Epithelial cell of proximal tubule (primary cell): ENCODE data around the gene PPP1R37. TPM values are rescaled to one million over a fixed set of nuclear protein-coding genes. Genes with fewer than 3 reads are reported as not detected.

ENCODE experiments used
- DNase-seq: peaks from one replicate; pipeline ENCODE4 v3.0.0-alpha.2; 2011; ENCODE audit warnings: low read depth
- H3K4me3 ChIP-seq: 2 replicates; pipeline ENCODE4 v1.5.1; 2011; ENCODE audit warnings: low read depth, mild to moderate bottlenecking, low read length
- CTCF ChIP-seq: conservative IDR thresholded peaks from 2 replicates; pipeline ENCODE4 v1.5.1; 2012; ENCODE audit warnings: low read depth, mild to moderate bottlenecking, low read length
- total RNA-seq: library from RNA; depleted of rRNA; stranded (reverse); fragments of >200 nt; gene quantifications from 2 replicates; pipeline ENCODE4 v1.2.3, GENCODE V29; 2015

Gene PPP1R37
- total RNA-seq, 1 donor from 2014 or later: 64.0 TPM

- no peak for DNase-seq
- no peak for TF ChIP-seq CTCF
- H3K4me3 ChIP-seq: no peak overlapping the region
Measured at GRCh38 chr19:45051929-45052579, 40.9 kb upstream of the PPP1R37 start.

- no peak overlapping the region for H3K4me3 ChIP-seq
- DNase-seq: no peak
- TF ChIP-seq CTCF: no peak
Measured at GRCh38 chr19:45056831-45057230, 36.1 kb upstream of the PPP1R37 start.

GRCh38 chr19:45057444-45057843 is 35.5 kb upstream of the PPP1R37 start:
- TF ChIP-seq CTCF: no peak
- no peak for DNase-seq
- H3K4me3 ChIP-seq: no peak overlapping the region

GRCh38 chr19:45058622-45059159 is 34.3 kb upstream of the PPP1R37 start:
- no peak for TF ChIP-seq CTCF
- no peak for DNase-seq

GRCh38 chr19:45059258-45059965 is 33.6 kb upstream of the PPP1R37 start:
- TF ChIP-seq CTCF: peak; percentile 94
- H3K4me3 ChIP-seq: no peak overlapping the region
- DNase-seq: no peak

More at GRCh38 chr19:45058622-45059159, 34.3 kb upstream of the PPP1R37 start:
- H3K4me3 ChIP-seq: no peak overlapping the region

GRCh38 chr19:45061965-45062364 is 31.0 kb upstream of the PPP1R37 start:
- H3K4me3 ChIP-seq: no peak overlapping the region
- no peak for TF ChIP-seq CTCF
- DNase-seq: no peak
